Neural cell (in vitro differentiated cells): ENCODE measurements around the gene ETV7. TPM values are rescaled to one million over a fixed set of nuclear protein-coding genes. Genes with fewer than 3 reads are reported as not detected.

ENCODE experiments used
- H2AFZ ChIP-seq: fragments of 200-600, 300-800 bp; sonication (generic), shearing (Covaris generic); 2 replicates; pipeline ENCODE4 v1.6.0; 2014; ENCODE audit warnings: low read depth, mild to moderate bottlenecking, antibody characterized with exemption, low read length, moderate library complexity
- H3F3A ChIP-seq: fragments of 200-600 bp; shearing (Covaris generic); 2 replicates; pipeline ENCODE4 v1.6.1; 2016; ENCODE audit warnings: mild to moderate bottlenecking, moderate library complexity, mixed read lengths, antibody characterized with exemption, low read length; ENCODE audit not compliant: insufficient read depth, poor library complexity, severe bottlenecking
- H3K27ac ChIP-seq: fragments of 200-600, 300-800 bp; sonication (generic), shearing (Covaris generic); 2 replicates; pipeline ENCODE4 v1.5.1; 2014; ENCODE audit warnings: mild to moderate bottlenecking, low read length, moderate library complexity
- H3K27me3 ChIP-seq: fragments of 300-800, 200-600 bp; sonication (generic), shearing (Covaris generic); 2 replicates; pipeline ENCODE4 v1.6.0; 2014; ENCODE audit warnings: mild to moderate bottlenecking, low read depth, low read length, moderate library complexity; ENCODE audit not compliant: insufficient read depth
- H3K36me3 ChIP-seq: fragments of 300-800, 200-600 bp; sonication (generic), shearing (Covaris generic); 2 replicates; pipeline ENCODE4 v1.5.1; 2014; ENCODE audit warnings: mild to moderate bottlenecking, antibody characterized with exemption, low read length, moderate library complexity; ENCODE audit not compliant: insufficient read depth
- H3K4me2 ChIP-seq: fragments of 300-800, 200-600 bp; sonication (generic), shearing (Covaris generic); 2 replicates; pipeline ENCODE4 v1.6.0; 2014; ENCODE audit warnings: mild to moderate bottlenecking, low read length
- H3K4me3 ChIP-seq: fragments of 300-800, 200-600 bp; sonication (generic), shearing (Covaris generic); 2 replicates; pipeline ENCODE4 v1.5.1; 2014; ENCODE audit warnings: mild to moderate bottlenecking, low read length, moderate library complexity
- H3K79me2 ChIP-seq: fragments of 200-600 bp; shearing (Covaris generic); replicated peaks from 2 replicates; pipeline ENCODE4 v1.6.0; 2014; ENCODE audit warnings: mild to moderate bottlenecking, low read length, moderate library complexity; ENCODE audit not compliant: insufficient read depth
- H3K9ac ChIP-seq: fragments of 300-800, 200-600 bp; sonication (generic), shearing (Covaris generic); 2 replicates; pipeline ENCODE4 v1.6.1; 2016; ENCODE audit warnings: mild to moderate bottlenecking, low read length, mixed read lengths
- H3K9me2 ChIP-seq: fragments of 200-600 bp; shearing (Covaris generic); 2 replicates; pipeline ENCODE4 v1.6.1; 2016; ENCODE audit warnings: mild to moderate bottlenecking, low read length, mixed read lengths; ENCODE audit not compliant: insufficient read depth
- H3K9me3 ChIP-seq: fragments of 200-600, 300-800 bp; sonication (generic), shearing (Covaris generic); 2 replicates; pipeline ENCODE4 v1.6.1; 2016; ENCODE audit warnings: mild to moderate bottlenecking, mixed run types, low read length, moderate library complexity, mixed read lengths
- H4K20me1 ChIP-seq: fragments of 200-600 bp; shearing (Covaris generic); 2 replicates; pipeline ENCODE4 v1.6.1; 2016; ENCODE audit warnings: mild to moderate bottlenecking, mixed run types; ENCODE audit not compliant: insufficient read depth
- CTCF ChIP-seq: fragments of 450-650 bp; IDR thresholded peaks from 2 replicates; pipeline ENCODE4 v1.5.1; 2014; ENCODE audit warnings: antibody characterized with exemption, mild to moderate bottlenecking, moderate library complexity; ENCODE audit not compliant: poor library complexity, severe bottlenecking
- EP300 ChIP-seq: fragments of 450-650 bp; conservative IDR thresholded peaks from 2 replicates; pipeline ENCODE4 v1.6.1; 2014; ENCODE audit warnings: antibody characterized with exemption, mild to moderate bottlenecking, moderate library complexity; ENCODE audit not compliant: poor library complexity, severe bottlenecking
- EZH2 ChIP-seq: fragments of 200-600, 300-800 bp; shearing (Covaris generic), sonication (generic); IDR thresholded peaks from 2 replicates; pipeline ENCODE4 v1.6.1; 2014; ENCODE audit warnings: antibody characterized with exemption, low read length, borderline replicate concordance, mild to moderate bottlenecking; ENCODE audit not compliant: insufficient read depth, poor library complexity, severe bottlenecking
- MXI1 ChIP-seq: fragments of 450-650 bp; conservative IDR thresholded peaks from 2 replicates; pipeline ENCODE4 v1.6.1; 2014; ENCODE audit warnings: antibody characterized with exemption, mild to moderate bottlenecking; ENCODE audit not compliant: poor library complexity, severe bottlenecking
- POLR2AphosphoS5 ChIP-seq: IDR thresholded peaks from 2 replicates; pipeline ENCODE4 v1.6.1; 2012
- RAD21 ChIP-seq: fragments of 450-650 bp; conservative IDR thresholded peaks from 2 replicates; pipeline ENCODE4 v1.6.1; 2014; ENCODE audit warnings: antibody characterized with exemption, mild to moderate bottlenecking, moderate library complexity
- REST ChIP-seq: IDR thresholded peaks from 2 replicates; pipeline ENCODE4 v1.6.1; 2012; ENCODE audit warnings: borderline replicate concordance
- SMC3 ChIP-seq: fragments of 450-650 bp; conservative IDR thresholded peaks from 2 replicates; pipeline ENCODE4 v1.6.1; 2014; ENCODE audit warnings: antibody characterized with exemption, mild to moderate bottlenecking, moderate library complexity; ENCODE audit not compliant: poor library complexity
- TAF1 ChIP-seq: IDR thresholded peaks from 2 replicates; pipeline ENCODE4 v1.6.1; 2012; ENCODE audit warnings: low read depth
- polyA plus RNA-seq: library from polyadenylated mRNA; depleted of rRNA; stranded (reverse); fragments of >200 nt; gene quantifications from 2 replicates; pipeline ENCODE4 v1.2.3, GENCODE V29; 2014

ETV7 gene
- polyA plus RNA-seq, 1 donor from 2014 or later: not detected

GRCh38 chr6:36358226-36358915 is 29.1 kb downstream of the ETV7 start:
- Histone ChIP-seq H3K9me3 (no peaks in the 10 kb centered on the region), H3K36me3 (no peaks in the 10 kb centered on the region), H3K4me3 (no peak overlapping the region), H3K27me3 (no peaks in the 10 kb centered on the region), H3K4me2 (no peak overlapping the region), H3K9ac (no peak overlapping the region), H3K27ac (no peak overlapping the region), H3K79me2 (no peaks in the 10 kb centered on the region), H4K20me1 (no peaks in the 10 kb centered on the region), H3K9me2 (no peaks in the 10 kb centered on the region), H3F3A (no peaks in the 10 kb centered on the region), H2AFZ (no peak overlapping the region)
- TF ChIP-seq REST (no peak), EZH2 (no peak), TAF1 (no peak), POLR2AphosphoS5 (no peak), EP300 (no peak), SMC3 (no peak), CTCF (no peak)

GRCh38 chr6:36357872-36358225 is 29.6 kb downstream of the ETV7 start:
- Histone ChIP-seq H3K79me2 (no peaks in the 10 kb centered on the region), H3K27ac (no peak overlapping the region), H3K9me3 (no peaks in the 10 kb centered on the region), H2AFZ (no peak overlapping the region), H4K20me1 (no peaks in the 10 kb centered on the region), H3K4me3 (no peak overlapping the region), H3K9me2 (no peaks in the 10 kb centered on the region), H3K36me3 (no peaks in the 10 kb centered on the region), H3K9ac (no peak overlapping the region), H3K4me2 (no peak overlapping the region), H3F3A (no peaks in the 10 kb centered on the region), H3K27me3 (no peaks in the 10 kb centered on the region)
- TF ChIP-seq MXI1 (no peak), POLR2AphosphoS5 (no peak), CTCF (no peak), TAF1 (no peak), EZH2 (no peak), RAD21 (no peak), SMC3 (no peak), EP300 (no peak), REST (no peak)
